HG03457 (cell line): ENCODE measurements around the gene LRBA.
"Not testable (repeated sequence)": the region's sequence is repeated elsewhere in the genome, so short reads cannot be mapped to it uniquely, and the experiment has no call there.

Experiments
- ATAC-seq: cut with Tn5 transposase; IDR thresholded peaks from one replicate; pipeline ENCODE4 v1.9.1; 2021; ENCODE audit warnings: moderate number of reproducible peaks; ENCODE audit not compliant: unreplicated experiment

LRBA gene

GRCh38 chr4:150534818-150535217, 480.3 kb downstream of the LRBA start:
- no peak for ATAC-seq

GRCh38 chr4:150533673-150534072, 481.4 kb downstream of the LRBA start:
- ATAC-seq = no peak

- ATAC-seq = no peak
Observed at GRCh38 chr4:150525321-150525868, 489.7 kb downstream of the LRBA start.

- no peak for ATAC-seq
Observed at GRCh38 chr4:150518559-150518958, 496.5 kb downstream of the LRBA start.

- no peak for ATAC-seq
Observed at GRCh38 chr4:150515135-150515534, 499.9 kb downstream of the LRBA start.

- no peak for ATAC-seq
Observed at GRCh38 chr4:150514709-150515108, 500.4 kb downstream of the LRBA start.

- ATAC-seq = no peak
Observed at GRCh38 chr4:150510176-150510865, 504.8 kb downstream of the LRBA start.

GRCh38 chr4:150507656-150508055, 507.4 kb downstream of the LRBA start:
- ATAC-seq = not testable (repeated sequence)

GRCh38 chr4:150501983-150502382, 513.1 kb downstream of the LRBA start:
- no peak for ATAC-seq

GRCh38 chr4:150501009-150501727, 513.9 kb downstream of the LRBA start:
- no peak for ATAC-seq

- ATAC-seq = no peak
Observed at GRCh38 chr4:150497612-150498011, 517.5 kb downstream of the LRBA start.

- ATAC-seq = no peak
Observed at GRCh38 chr4:150495550-150495949, 519.5 kb downstream of the LRBA start.

GRCh38 chr4:150493851-150494250, 521.2 kb downstream of the LRBA start:
- ATAC-seq = no peak

GRCh38 chr4:150491132-150492049, 523.7 kb downstream of the LRBA start:
- ATAC-seq = no peak

GRCh38 chr4:150482581-150482980, 532.5 kb downstream of the LRBA start:
- no peak for ATAC-seq

- ATAC-seq = no peak
Observed at GRCh38 chr4:150479657-150480056, 535.4 kb downstream of the LRBA start.

- no peak for ATAC-seq
Observed at GRCh38 chr4:150477869-150478268, 537.2 kb downstream of the LRBA start.

- ATAC-seq = no peak
Observed at GRCh38 chr4:150476776-150477175, 538.3 kb downstream of the LRBA start.

GRCh38 chr4:150475763-150476162, 539.3 kb downstream of the LRBA start:
- ATAC-seq = no peak

- ATAC-seq = no peak
Observed at GRCh38 chr4:150464523-150464922, 550.6 kb downstream of the LRBA start.

- no peak for ATAC-seq
Observed at GRCh38 chr4:150462743-150463142, 552.3 kb downstream of the LRBA start.
